HEK293 (cell line): ENCODE measurements around the gene GRAMD4.

Experiments used
- CTCF ChIA-PET: fragments of 350-600 bp; formaldehyde crosslinking; extraction: SDS; loops from one replicate; lab custom pipeline; 2021; ENCODE audit warnings: antibody characterized with exemption; lab: Yijun Ruan, JAX
- POLR2A ChIA-PET: fragments of 300-600 bp; formaldehyde crosslinking; extraction: SDS; loops from one replicate; lab custom pipeline; 2020; ENCODE audit warnings: antibody characterized with exemption, inconsistent platforms; lab: Yijun Ruan, JAX
- H3K27ac ChIP-seq: fragments of 200-500 bp; sonication (Bioruptor generic); 2 replicates; pipeline ENCODE4 v1.5.1; 2014; ENCODE audit warnings: low read depth, low read length, control low read depth, inconsistent platforms; ENCODE audit errors: extremely low read depth
- H3K36me3 ChIP-seq, 2 experiments: fragments of 200-500 bp in 1 of 2; sonication (Bioruptor generic) in 1 of 2; 1 replicate in 1 of 2; 2 replicates in 1 of 2; pipeline ENCODE4 v1.5.1; 2014 to 2017; ENCODE audit warnings: inconsistent platforms in 2 of 2, low read length in 2 of 2; ENCODE audit not compliant: control insufficient read depth in 2 of 2, insufficient read depth in 1 of 2
- H3K4me1 ChIP-seq: fragments of 200-500 bp; sonication (Bioruptor generic); 2 replicates; pipeline ENCODE4 v1.5.1; 2014; ENCODE audit warnings: mild to moderate bottlenecking, low read length, inconsistent platforms; ENCODE audit not compliant: control insufficient read depth, insufficient read depth
- H3K4me3 ChIP-seq: 2 replicates; pipeline ENCODE4 v1.5.1; 2011; ENCODE audit warnings: low read depth, mild to moderate bottlenecking, control low read depth, low read length, moderate library complexity
- H3K9me3 ChIP-seq: fragments of 200-500 bp; sonication (Bioruptor generic); 2 replicates; pipeline ENCODE4 v1.5.1; 2014; ENCODE audit warnings: low read depth, low read length, inconsistent platforms; ENCODE audit not compliant: control insufficient read depth, insufficient read depth
- BCL11B ChIP-seq: fragments of 450-650 bp; formaldehyde crosslinking; IDR thresholded peaks from 2 replicates; pipeline ENCODE4 v1.5.1; 2016; ENCODE audit warnings: low read depth, missing biosample characterization, missing genetic modification characterization
- EGR2 ChIP-seq: fragments of 450-650 bp; formaldehyde crosslinking; IDR thresholded peaks from 2 replicates; pipeline ENCODE4 v1.5.1; 2016; ENCODE audit warnings: low read depth, missing biosample characterization, missing genetic modification characterization
- GLIS1 ChIP-seq: fragments of 450-650 bp; formaldehyde crosslinking; IDR thresholded peaks from 2 replicates; pipeline ENCODE4 v1.5.1; 2016; ENCODE audit warnings: missing biosample characterization, missing genetic modification characterization
- KLF9 ChIP-seq: fragments of 450-650 bp; formaldehyde crosslinking; IDR thresholded peaks from 2 replicates; pipeline ENCODE4 v1.5.1; 2016; ENCODE audit warnings: missing biosample characterization, missing genetic modification characterization, low read depth
- OSR2 ChIP-seq: fragments of 450-650 bp; formaldehyde crosslinking; IDR thresholded peaks from 2 replicates; pipeline ENCODE4 v1.5.1; 2016; ENCODE audit warnings: missing biosample characterization, missing genetic modification characterization
- ZBTB17 ChIP-seq: fragments of 450-650 bp; formaldehyde crosslinking; IDR thresholded peaks from 2 replicates; pipeline ENCODE4 v1.5.1; 2016; ENCODE audit warnings: missing biosample characterization, missing genetic modification characterization
- ZFHX2 ChIP-seq: fragments of 450-650 bp; formaldehyde crosslinking; conservative IDR thresholded peaks from 2 replicates; pipeline ENCODE4 v1.5.1; 2016; ENCODE audit warnings: missing biosample characterization, missing genetic modification characterization
- ZIC2 ChIP-seq: fragments of 450-650 bp; formaldehyde crosslinking; IDR thresholded peaks from 2 replicates; pipeline ENCODE4 v1.5.1; 2016; ENCODE audit warnings: missing biosample characterization, missing genetic modification characterization
- ZNF157 ChIP-seq: fragments of 450-650 bp; formaldehyde crosslinking; IDR thresholded peaks from 2 replicates; pipeline ENCODE4 v1.5.1; 2016; ENCODE audit warnings: missing biosample characterization, missing genetic modification characterization
- ZNF169 ChIP-seq: fragments of 450-650 bp; formaldehyde crosslinking; IDR thresholded peaks from 2 replicates; pipeline ENCODE4 v1.5.1; 2016; ENCODE audit warnings: missing biosample characterization, missing genetic modification characterization
- ZNF23 ChIP-seq: fragments of 450-650 bp; formaldehyde crosslinking; IDR thresholded peaks from 2 replicates; pipeline ENCODE4 v1.5.1; 2016; ENCODE audit warnings: missing biosample characterization, missing genetic modification characterization, borderline replicate concordance
- ZNF324 ChIP-seq: fragments of 450-650 bp; formaldehyde crosslinking; IDR thresholded peaks from 2 replicates; pipeline ENCODE4 v1.5.1; 2016; ENCODE audit warnings: missing biosample characterization, missing genetic modification characterization
- ZNF514 ChIP-seq: fragments of 450-650 bp; formaldehyde crosslinking; IDR thresholded peaks from 2 replicates; pipeline ENCODE4 v1.5.1; 2016; ENCODE audit warnings: missing biosample characterization, missing genetic modification characterization
- ZNF544 ChIP-seq: fragments of 450-650 bp; formaldehyde crosslinking; IDR thresholded peaks from 2 replicates; pipeline ENCODE4 v1.5.0; 2017; ENCODE audit warnings: missing biosample characterization, missing genetic modification characterization
- ZNF549 ChIP-seq: fragments of 450-650 bp; IDR thresholded peaks from 2 replicates; pipeline ENCODE4 v1.5.1; 2018; ENCODE audit warnings: missing biosample characterization, missing genetic modification characterization, mild to moderate bottlenecking, inconsistent platforms, moderate library complexity
- ZNF571 ChIP-seq: fragments of 450-650 bp; formaldehyde crosslinking; IDR thresholded peaks from 2 replicates; pipeline ENCODE4 v1.5.0; 2017; ENCODE audit warnings: missing biosample characterization, missing genetic modification characterization
- ZNF596 ChIP-seq: fragments of 450-650 bp; IDR thresholded peaks from 2 replicates; pipeline ENCODE4 v1.5.0; 2018; ENCODE audit warnings: missing biosample characterization, mild to moderate bottlenecking, missing genetic modification characterization, moderate library complexity
- ZNF677 ChIP-seq: fragments of 450-650 bp; IDR thresholded peaks from 2 replicates; pipeline ENCODE4 v1.5.0; 2018; ENCODE audit warnings: missing biosample characterization, mild to moderate bottlenecking, missing genetic modification characterization, moderate library complexity
- ZNF785 ChIP-seq: fragments of 450-650 bp; formaldehyde crosslinking; IDR thresholded peaks from 2 replicates; pipeline ENCODE4 v1.5.1; 2016; ENCODE audit warnings: missing biosample characterization, missing genetic modification characterization
- ZNF792 ChIP-seq: fragments of 450-650 bp; formaldehyde crosslinking; IDR thresholded peaks from 2 replicates; pipeline ENCODE4 v1.5.1; 2016; ENCODE audit warnings: missing biosample characterization, missing genetic modification characterization
- ZSCAN23 ChIP-seq: fragments of 450-650 bp; formaldehyde crosslinking; IDR thresholded peaks from 2 replicates; pipeline ENCODE4 v1.5.1; 2016; ENCODE audit warnings: missing biosample characterization, missing genetic modification characterization
- TF ChIP-seq, protein P1 (sequence below): fragments of 450-650 bp; formaldehyde crosslinking; IDR thresholded peaks from 2 replicates; pipeline ENCODE4 v1.5.1; 2016; ENCODE audit warnings: missing biosample characterization, missing genetic modification characterization
- TF ChIP-seq, protein P2 (sequence below): fragments of 450-650 bp; formaldehyde crosslinking; IDR thresholded peaks from 2 replicates; pipeline ENCODE4 v1.5.1; 2016; ENCODE audit warnings: missing biosample characterization, missing genetic modification characterization
- TF ChIP-seq, protein P3 (sequence below): fragments of 450-650 bp; formaldehyde crosslinking; IDR thresholded peaks from 2 replicates; pipeline ENCODE4 v1.5.1; 2016; ENCODE audit warnings: missing biosample characterization, missing genetic modification characterization
- TF ChIP-seq, protein P4 (sequence below): fragments of 450-650 bp; formaldehyde crosslinking; IDR thresholded peaks from 2 replicates; pipeline ENCODE4 v1.5.1; 2016; ENCODE audit warnings: missing biosample characterization, missing genetic modification characterization

Gene GRAMD4

GRCh38 chr22:46589141-46589748 is 30.9 kb upstream of the GRAMD4 start:
- H3K9me3 ChIP-seq = no peaks in the 10 kb centered on the region
- H3K36me3 ChIP-seq = no peaks in the 10 kb centered on the region
- ChIA-PET CTCF (interaction anchor here (0.5 to 1.6 kb wide), 2 partner anchors 26 to 35 kb away, joined by 3 to 7 read pairs; no protein-coding TSS in a partner anchor), POLR2A (no interaction called here)
- no peak overlapping the region for H3K27ac ChIP-seq
- H3K4me1 ChIP-seq = peaks cover 9% of the 10 kb centered on the region
- no peak overlapping the region for H3K4me3 ChIP-seq
- TF ChIP-seq, protein P1, sequence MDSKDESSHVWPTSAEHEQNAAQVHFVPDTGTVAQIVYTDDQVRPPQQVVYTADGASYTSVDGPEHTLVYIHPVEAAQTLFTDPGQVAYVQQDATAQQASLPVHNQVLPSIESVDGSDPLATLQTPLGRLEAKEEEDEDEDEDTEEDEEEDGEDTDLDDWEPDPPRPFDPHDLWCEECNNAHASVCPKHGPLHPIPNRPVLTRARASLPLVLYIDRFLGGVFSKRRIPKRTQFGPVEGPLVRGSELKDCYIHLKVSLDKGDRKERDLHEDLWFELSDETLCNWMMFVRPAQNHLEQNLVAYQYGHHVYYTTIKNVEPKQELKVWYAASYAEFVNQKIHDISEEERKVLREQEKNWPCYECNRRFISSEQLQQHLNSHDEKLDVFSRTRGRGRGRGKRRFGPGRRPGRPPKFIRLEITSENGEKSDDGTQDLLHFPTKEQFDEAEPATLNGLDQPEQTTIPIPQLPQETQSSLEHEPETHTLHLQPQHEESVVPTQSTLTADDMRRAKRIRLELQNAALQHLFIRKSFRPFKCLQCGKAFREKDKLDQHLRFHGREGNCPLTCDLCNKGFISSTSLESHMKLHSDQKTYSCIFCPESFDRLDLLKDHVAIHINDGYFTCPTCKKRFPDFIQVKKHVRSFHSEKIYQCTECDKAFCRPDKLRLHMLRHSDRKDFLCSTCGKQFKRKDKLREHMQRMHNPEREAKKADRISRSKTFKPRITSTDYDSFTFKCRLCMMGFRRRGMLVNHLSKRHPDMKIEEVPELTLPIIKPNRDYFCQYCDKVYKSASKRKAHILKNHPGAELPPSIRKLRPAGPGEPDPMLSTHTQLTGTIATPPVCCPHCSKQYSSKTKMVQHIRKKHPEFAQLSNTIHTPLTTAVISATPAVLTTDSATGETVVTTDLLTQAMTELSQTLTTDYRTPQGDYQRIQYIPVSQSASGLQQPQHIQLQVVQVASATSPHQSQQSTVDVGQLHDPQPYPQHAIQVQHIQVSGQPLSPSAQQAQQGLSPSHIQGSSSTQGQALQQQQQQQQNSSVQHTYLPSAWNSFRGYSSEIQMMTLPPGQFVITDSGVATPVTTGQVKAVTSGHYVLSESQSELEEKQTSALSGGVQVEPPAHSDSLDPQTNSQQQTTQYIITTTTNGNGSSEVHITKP = peak; percentile 39
- TF ChIP-seq GLIS1 (peak; percentile 51; the same call in 1 of the 2 replicates), ZNF544 (no peak), ZFHX2 (peak; percentile 96), EGR2 (peak; percentile 88), OSR2 (tag by site-specific recombination) (no peak), ZIC2 (tag by site-specific recombination) (peak; percentile 55)
- TF ChIP-seq, all 188 proteins: peak for 5

DNA sequence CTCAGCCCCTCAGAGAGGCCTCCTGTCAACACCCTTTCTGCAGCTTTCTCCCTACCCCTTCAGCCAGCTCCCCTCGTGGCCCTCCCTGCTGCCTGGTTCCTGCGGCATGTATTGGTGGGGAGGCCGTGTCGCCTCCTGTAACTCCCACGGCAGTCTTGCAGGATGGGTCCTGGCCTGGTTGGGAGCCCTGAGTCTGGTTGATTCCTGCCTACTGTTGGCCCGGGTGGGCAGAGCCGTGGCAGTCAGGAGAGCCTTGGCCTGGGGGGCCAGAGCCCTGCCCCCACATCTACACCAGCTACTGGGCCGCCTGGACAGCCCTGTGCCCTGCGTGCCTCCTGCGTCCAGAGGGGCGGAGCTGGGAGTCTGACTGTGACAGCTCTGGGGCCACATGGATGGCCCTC is 30.3 kb upstream of the GRAMD4 start:
- no peak overlapping the region for H3K4me3 ChIP-seq
- ChIA-PET POLR2A (no interaction called here), CTCF (no interaction called here)
- H3K36me3 ChIP-seq = no peaks in the 10 kb centered on the region
- H3K27ac ChIP-seq = no peak overlapping the region
- peaks cover 5% of the 10 kb centered on the region for H3K4me1 ChIP-seq
- no peaks in the 10 kb centered on the region for H3K9me3 ChIP-seq
- TF ChIP-seq ZNF157 (tag by site-specific recombination) (no peak), ZNF514 (tag by site-specific recombination) (no peak), ZNF169 (tag by site-specific recombination) (no peak), ZNF792 (tag by site-specific recombination) (no peak), ZNF324 (tag by site-specific recombination) (no peak), ZSCAN23 (tag by site-specific recombination) (no peak), ZNF596 (no peak), ZNF785 (no peak), ZNF549 (tag by site-specific recombination) (no peak), ZNF677 (tag by site-specific recombination) (no peak), ZNF23 (tag by site-specific recombination) (no peak), KLF9 (tag by site-specific recombination) (no peak), ZBTB17 (tag by site-specific recombination) (no peak), BCL11B (tag by site-specific recombination) (no peak), ZNF571 (tag by site-specific recombination) (no peak)
- TF ChIP-seq, protein P2, sequence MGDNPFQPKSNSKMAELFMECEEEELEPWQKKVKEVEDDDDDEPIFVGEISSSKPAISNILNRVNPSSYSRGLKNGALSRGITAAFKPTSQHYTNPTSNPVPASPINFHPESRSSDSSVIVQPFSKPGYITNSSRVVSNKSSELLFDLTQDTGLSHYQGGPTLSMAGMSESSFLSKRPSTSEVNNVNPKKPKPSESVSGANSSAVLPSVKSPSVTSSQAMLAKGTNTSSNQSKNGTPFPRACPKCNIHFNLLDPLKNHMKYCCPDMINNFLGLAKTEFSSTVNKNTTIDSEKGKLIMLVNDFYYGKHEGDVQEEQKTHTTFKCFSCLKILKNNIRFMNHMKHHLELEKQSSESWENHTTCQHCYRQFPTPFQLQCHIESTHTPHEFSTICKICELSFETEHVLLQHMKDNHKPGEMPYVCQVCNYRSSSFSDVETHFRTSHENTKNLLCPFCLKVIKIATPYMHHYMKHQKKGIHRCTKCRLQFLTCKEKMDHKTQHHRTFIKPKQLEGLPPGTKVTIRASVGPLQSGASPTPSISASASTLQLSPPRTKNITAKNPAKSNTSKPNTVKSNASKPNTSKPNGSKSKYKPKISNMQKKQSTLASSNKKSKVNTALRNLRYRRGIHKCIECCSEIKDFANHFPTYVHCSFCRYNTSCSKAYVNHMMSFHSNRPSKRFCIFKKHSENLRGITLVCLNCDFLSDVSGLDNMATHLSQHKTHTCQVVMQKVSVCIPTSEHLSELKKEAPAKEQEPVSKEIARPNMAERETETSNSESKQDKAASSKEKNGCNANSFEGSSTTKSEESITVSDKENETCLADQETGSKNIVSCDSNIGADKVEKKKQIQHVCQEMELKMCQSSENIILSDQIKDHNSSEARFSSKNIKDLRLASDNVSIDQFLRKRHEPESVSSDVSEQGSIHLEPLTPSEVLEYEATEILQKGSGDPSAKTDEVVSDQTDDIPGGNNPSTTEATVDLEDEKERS (tag by site-specific recombination) = no peak
- TF ChIP-seq, protein P3, sequence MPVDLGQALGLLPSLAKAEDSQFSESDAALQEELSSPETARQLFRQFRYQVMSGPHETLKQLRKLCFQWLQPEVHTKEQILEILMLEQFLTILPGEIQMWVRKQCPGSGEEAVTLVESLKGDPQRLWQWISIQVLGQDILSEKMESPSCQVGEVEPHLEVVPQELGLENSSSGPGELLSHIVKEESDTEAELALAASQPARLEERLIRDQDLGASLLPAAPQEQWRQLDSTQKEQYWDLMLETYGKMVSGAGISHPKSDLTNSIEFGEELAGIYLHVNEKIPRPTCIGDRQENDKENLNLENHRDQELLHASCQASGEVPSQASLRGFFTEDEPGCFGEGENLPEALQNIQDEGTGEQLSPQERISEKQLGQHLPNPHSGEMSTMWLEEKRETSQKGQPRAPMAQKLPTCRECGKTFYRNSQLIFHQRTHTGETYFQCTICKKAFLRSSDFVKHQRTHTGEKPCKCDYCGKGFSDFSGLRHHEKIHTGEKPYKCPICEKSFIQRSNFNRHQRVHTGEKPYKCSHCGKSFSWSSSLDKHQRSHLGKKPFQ (tag by site-specific recombination) = no peak
- TF ChIP-seq, protein P4, sequence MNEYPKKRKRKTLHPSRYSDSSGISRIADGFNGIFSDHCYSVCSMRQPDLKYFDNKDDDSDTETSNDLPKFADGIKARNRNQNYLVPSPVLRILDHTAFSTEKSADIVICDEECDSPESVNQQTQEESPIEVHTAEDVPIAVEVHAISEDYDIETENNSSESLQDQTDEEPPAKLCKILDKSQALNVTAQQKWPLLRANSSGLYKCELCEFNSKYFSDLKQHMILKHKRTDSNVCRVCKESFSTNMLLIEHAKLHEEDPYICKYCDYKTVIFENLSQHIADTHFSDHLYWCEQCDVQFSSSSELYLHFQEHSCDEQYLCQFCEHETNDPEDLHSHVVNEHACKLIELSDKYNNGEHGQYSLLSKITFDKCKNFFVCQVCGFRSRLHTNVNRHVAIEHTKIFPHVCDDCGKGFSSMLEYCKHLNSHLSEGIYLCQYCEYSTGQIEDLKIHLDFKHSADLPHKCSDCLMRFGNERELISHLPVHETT = no peak
